Adrenal gland (tissue), 12 donors: Measurements from ENCODE around the gene EYA4. TPM values are rescaled to one million over a fixed set of nuclear protein-coding genes. Genes with fewer than 3 reads are reported as not detected.
"Not testable (repeated sequence)": the region's sequence is repeated elsewhere in the genome, so short reads cannot be mapped to it uniquely, and the experiment has no call there.

ENCODE experiments used
- DNase-seq, 7 donors: peaks; one replicate each; pipeline ENCODE4 v3.0.0-alpha.2; 2019 to 2020
- H3K27ac ChIP-seq, 5 donors: fragments of 200-600 bp; sonication (generic) in 4 of 5; 1 replicate in 3 of 5; 2 replicates in 2 of 5; pipeline versions ENCODE4 v1.5.1 to v1.8.0; 2016 to 2020; ENCODE audit warnings: mild to moderate bottlenecking in 1 of 5
- H3K27me3 ChIP-seq: fragments of 200-600 bp; 2 replicates; pipeline ENCODE4 v1.8.0; 2021
- H3K36me3 ChIP-seq, 2 donors: fragments of 200-600 bp; replicated peaks in 1 of 2; 1 replicate in 1 of 2; 2 replicates in 1 of 2; pipeline versions ENCODE4 v1.5.1 to v1.8.0; 2018 to 2022
- H3K4me1 ChIP-seq, 2 donors: fragments of 200-600 bp; replicated peaks in 1 of 2; 1 replicate in 1 of 2; 2 replicates in 1 of 2; pipeline versions ENCODE4 v1.5.1 to v1.8.0; 2018 to 2021
- H3K4me3 ChIP-seq, 4 donors: fragments of 200-600 bp; sonication (generic) in 3 of 4; one replicate each; pipeline ENCODE4 v1.5.1; 2016 to 2018
- H3K9me3 ChIP-seq, 3 donors: fragments of 200-600 bp; sonication (generic) in 1 of 3; replicated peaks in 1 of 3; 1 replicate in 2 of 3; 2 replicates in 1 of 3; pipeline versions ENCODE4 v1.5.1 to v1.8.0; 2016 to 2021
- POLR2A ChIP-seq, 2 donors: fragments of 450-650 bp; IDR thresholded peaks; one replicate each; pipeline ENCODE4 v1.6.1; 2017; ENCODE audit warnings: antibody characterized with exemption in 2 of 2, mild to moderate bottlenecking in 2 of 2, moderate library complexity in 1 of 2
- WGBS, 4 donors: extraction: QIAGEN DNeasy Blood & Tissue Kit in 2 of 4; methylation state at CpG; one replicate each; pipeline versions ENCODE4 v1.1.5 to v1.1.7; 2013 to 2017; 5-methylcytosine and 5-hydroxymethylcytosine counted together
- intact Hi-C, 2 donors: fragments of 100-400 bp; cut with DNase I; formaldehyde crosslinking; loops; one replicate each; pipeline versions ENCODE4 v1.14.1 to v1.15.0; 2022 to 2023
- polyA plus RNA-seq, 3 donors: library from polyadenylated mRNA; stranded (reverse); fragments of 200-250 nt in 2 of 3; fragments of 350-450 nt in 1 of 3; fragmentation: Illumina TruSeq in 1 of 3; extraction: RNeasy Lipid Tissue Mini Kit (QIAGEN cat#74804) in 1 of 3; gene quantifications; one replicate each; pipeline ENCODE4 v1.2.3, GENCODE V29; 2013 to 2014
- total RNA-seq, 9 donors: library from RNA; depleted of rRNA in 4 of 9; stranded (reverse); fragments of >200 nt in 4 of 9; fragments of 120-200 nt in 1 of 9; fragmentation: NEBNext Ultra II Directional in 1 of 9; extraction: Animal tissue kit (Norgen Biotek cat#: 25700) in 1 of 9; gene quantifications; one replicate each; pipeline versions ENCODE4 v1.1.0 to v1.2.4, GENCODE V29; 2013 to 2023
- TF ChIP-seq, protein P1 (sequence below), 6 experiments: fragments of 450-650 bp in 4 of 6; fragments of 200-600 bp in 2 of 6; sonication (generic) in 1 of 6; IDR thresholded peaks; 1 replicate in 5 of 6; 2 replicates in 1 of 6; pipeline versions ENCODE4 v1.5.1 to v1.8.0; 2016 to 2021; ENCODE audit warnings: antibody characterized with exemption in 6 of 6, mild to moderate bottlenecking in 2 of 6, moderate library complexity in 1 of 6
- donor health status: healthy with polysubstance abuse.
- donor health status: Bipolar disorder and iron deficiency.
- donor health status: DM: yes; HTN: yes; CAD: no.
- donor health status: DM: no; HTN: no; CAD: no.
- donor health status: DM: no; HTN: no; CAD: no.
- donor health status: DM: yes; HTN: yes; CAD: no.

EYA4 gene
- total and polyA plus RNA-seq, 12 donors: 0.17 to 6.3 (median 1.6) TPM

GRCh38 chr6:133396233-133396983, 155.3 kb downstream of the EYA4 start:
- H3K4me1 ChIP-seq: no peaks in the 10 kb centered on the region
- no peaks in the 10 kb centered on the region for H3K36me3 ChIP-seq
- no peak overlapping the region for H3K4me3 ChIP-seq
- no peaks in the 10 kb centered on the region for H3K27me3 ChIP-seq
- TF ChIP-seq, protein P1, sequence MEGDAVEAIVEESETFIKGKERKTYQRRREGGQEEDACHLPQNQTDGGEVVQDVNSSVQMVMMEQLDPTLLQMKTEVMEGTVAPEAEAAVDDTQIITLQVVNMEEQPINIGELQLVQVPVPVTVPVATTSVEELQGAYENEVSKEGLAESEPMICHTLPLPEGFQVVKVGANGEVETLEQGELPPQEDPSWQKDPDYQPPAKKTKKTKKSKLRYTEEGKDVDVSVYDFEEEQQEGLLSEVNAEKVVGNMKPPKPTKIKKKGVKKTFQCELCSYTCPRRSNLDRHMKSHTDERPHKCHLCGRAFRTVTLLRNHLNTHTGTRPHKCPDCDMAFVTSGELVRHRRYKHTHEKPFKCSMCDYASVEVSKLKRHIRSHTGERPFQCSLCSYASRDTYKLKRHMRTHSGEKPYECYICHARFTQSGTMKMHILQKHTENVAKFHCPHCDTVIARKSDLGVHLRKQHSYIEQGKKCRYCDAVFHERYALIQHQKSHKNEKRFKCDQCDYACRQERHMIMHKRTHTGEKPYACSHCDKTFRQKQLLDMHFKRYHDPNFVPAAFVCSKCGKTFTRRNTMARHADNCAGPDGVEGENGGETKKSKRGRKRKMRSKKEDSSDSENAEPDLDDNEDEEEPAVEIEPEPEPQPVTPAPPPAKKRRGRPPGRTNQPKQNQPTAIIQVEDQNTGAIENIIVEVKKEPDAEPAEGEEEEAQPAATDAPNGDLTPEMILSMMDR (IDR thresholded peaks at IDR 0.05): no peak
- no peak for TF ChIP-seq POLR2A (IDR thresholded peaks at IDR 0.05)
- H3K27ac ChIP-seq: no peak overlapping the region
- DNase-seq: no peak
- no peaks in the 10 kb centered on the region for H3K9me3 ChIP-seq
- WGBS, 4 donors: 73 to 79% (median 75%) methylated on average over 6 of the region's 6 CpGs
- intact Hi-C loops: no loop called here

DNA sequence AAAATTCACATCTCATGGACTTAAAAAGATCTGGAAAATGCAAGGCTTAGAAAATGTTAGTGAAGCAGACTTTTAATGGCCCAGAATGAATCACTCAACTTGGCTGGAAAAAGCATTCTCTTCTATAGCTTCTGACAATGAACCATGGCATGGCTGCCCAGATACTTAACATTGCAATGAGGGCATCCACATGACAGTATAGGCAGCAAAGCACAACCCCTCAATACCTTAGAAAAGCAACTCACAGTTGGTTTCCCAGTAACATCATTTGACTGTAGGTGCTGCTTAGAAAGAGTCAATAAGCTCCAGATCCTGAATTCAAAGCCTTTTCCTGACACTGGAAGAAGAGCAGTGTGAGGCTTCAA, 155.8 kb downstream of the EYA4 start:
- H3K4me3 ChIP-seq: no peak overlapping the region
- H3K4me1 ChIP-seq: no peaks in the 10 kb centered on the region
- DNase-seq: no peak
- no peak overlapping the region for H3K27ac ChIP-seq
- intact Hi-C loops: no loop called here
- no peaks in the 10 kb centered on the region for H3K27me3 ChIP-seq
- TF ChIP-seq, protein P1 (IDR thresholded peaks at IDR 0.05): no peak
- TF ChIP-seq POLR2A (IDR thresholded peaks at IDR 0.05): no peak
- H3K9me3 ChIP-seq: no peaks in the 10 kb centered on the region
- no peaks in the 10 kb centered on the region for H3K36me3 ChIP-seq

DNA sequence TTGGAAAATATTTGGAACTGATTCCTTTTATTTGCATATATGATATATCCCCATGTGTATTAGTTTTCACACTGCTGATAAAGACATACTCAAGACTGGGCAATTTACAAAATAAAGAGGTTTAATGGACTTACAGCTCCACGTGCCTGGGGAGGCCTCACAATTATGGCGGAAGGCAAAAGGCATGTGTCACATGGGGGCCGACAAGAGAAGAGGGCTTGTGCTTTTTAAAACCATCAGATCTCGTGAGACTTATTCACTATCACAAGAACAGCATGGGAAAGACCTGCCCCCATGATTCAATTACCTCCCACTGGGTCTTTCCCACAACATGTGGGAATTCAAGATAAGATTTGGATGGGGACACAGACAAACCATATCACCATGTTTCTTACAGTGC, 156.4 kb downstream of the EYA4 start:
- H3K9me3 ChIP-seq, H3K36me3 ChIP-seq, H3K4me1 ChIP-seq, H3K4me3 ChIP-seq, H3K27ac ChIP-seq, DNase-seq, intact Hi-C loops, H3K27me3 ChIP-seq: not testable (repeated sequence)
- 65 to 77% (median 69%) methylated on average over 4 of the region's 4 CpGs for WGBS, 4 donors

GRCh38 chr6:133399426-133399825, 158.3 kb downstream of the EYA4 start:
- Histone ChIP-seq H3K36me3 (no peaks in the 10 kb centered on the region), H3K27me3 (no peaks in the 10 kb centered on the region), H3K4me3 (no peak overlapping the region), H3K27ac (no peak overlapping the region), H3K9me3 (no peaks in the 10 kb centered on the region), H3K4me1 (no peaks in the 10 kb centered on the region)
- intact Hi-C loops: no loop called here
- no peak for DNase-seq
- 38 to 49% (median 48%) methylated on average over 2 of the region's 2 CpGs for WGBS, 4 donors
- no peak for TF ChIP-seq POLR2A (IDR thresholded peaks at IDR 0.05)
- TF ChIP-seq, protein P1 (IDR thresholded peaks at IDR 0.05): no peak

- DNase-seq: no peak
- Histone ChIP-seq H3K36me3 (no peaks in the 10 kb centered on the region), H3K27me3 (no peaks in the 10 kb centered on the region), H3K27ac (no peak overlapping the region), H3K9me3 (no peaks in the 10 kb centered on the region), H3K4me3 (no peak overlapping the region), H3K4me1 (no peaks in the 10 kb centered on the region)
- TF ChIP-seq POLR2A (IDR thresholded peaks at IDR 0.05): no peak
- TF ChIP-seq, protein P1 (IDR thresholded peaks at IDR 0.05): no peak
- WGBS, 4 donors: 66 to 76% (median 71%) methylated on average over 2 of the region's 2 CpGs
- intact Hi-C loops: no loop called here
Observed at GRCh38 chr6:133404151-133404550, 163.0 kb downstream of the EYA4 start.
